Measurements from ENCODE around the gene HBE1.

GRCh38 chr11:5283086-5283485 lies 13.3 kb upstream of the HBE1 start:
- TF ChIP-seq POLR2A (IDR thresholded peaks at IDR 0.05; ENCODE audit: low read depth): no peak
- TF ChIP-seq EP300 (IDR thresholded peaks at IDR 0.05): no peak
- no peak for TF ChIP-seq CTCF (IDR thresholded peaks at IDR 0.05)
- no peak for TF ChIP-seq POLR2AphosphoS5 (IDR thresholded peaks at IDR 0.05)
